EL (cell line): Measurements from ENCODE around the gene FAM234B.
"Not testable (repeated sequence)": the region's sequence is repeated elsewhere in the genome, so short reads cannot be mapped to it uniquely, and the experiment has no call there.

Experiments
- DNase-seq: peaks from one replicate; pipeline ENCODE4 v3.0.0-alpha.2; 2016

Gene FAM234B

DNA sequence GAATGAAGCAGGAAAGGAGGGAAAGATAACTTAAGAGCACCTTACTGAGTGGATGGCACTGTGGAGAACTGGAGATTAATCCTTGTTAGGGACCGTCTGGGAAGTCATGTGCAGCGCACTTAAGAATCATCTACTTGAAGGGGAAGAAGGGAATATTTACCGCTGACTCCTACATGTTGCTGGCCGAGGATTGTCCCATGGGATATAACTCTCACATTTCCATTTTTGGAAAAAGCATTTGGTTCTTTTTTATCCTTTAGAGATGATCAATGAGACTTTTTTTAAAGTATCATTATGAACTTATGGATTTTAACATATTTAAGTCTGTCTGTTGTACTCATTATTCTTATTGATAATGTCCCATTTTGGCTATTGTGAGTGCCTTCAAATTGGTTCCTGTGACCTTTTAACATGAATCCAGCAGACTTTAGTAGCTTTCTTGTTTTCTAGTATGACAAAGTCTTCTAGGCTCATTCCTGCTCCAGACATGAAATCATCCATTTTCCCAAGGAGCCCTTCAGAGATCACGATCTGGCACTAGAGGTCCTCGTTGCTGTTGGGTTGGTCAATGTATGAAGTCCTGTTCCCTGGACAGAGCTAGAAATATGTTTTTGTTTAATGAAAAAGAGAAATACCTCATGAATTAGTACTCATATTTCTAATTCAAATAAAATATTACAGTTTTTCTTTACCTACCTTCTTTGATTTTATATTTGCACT lies 20.2 kb upstream of the FAM234B start:
- peak; percentile 71 for DNase-seq

DNA sequence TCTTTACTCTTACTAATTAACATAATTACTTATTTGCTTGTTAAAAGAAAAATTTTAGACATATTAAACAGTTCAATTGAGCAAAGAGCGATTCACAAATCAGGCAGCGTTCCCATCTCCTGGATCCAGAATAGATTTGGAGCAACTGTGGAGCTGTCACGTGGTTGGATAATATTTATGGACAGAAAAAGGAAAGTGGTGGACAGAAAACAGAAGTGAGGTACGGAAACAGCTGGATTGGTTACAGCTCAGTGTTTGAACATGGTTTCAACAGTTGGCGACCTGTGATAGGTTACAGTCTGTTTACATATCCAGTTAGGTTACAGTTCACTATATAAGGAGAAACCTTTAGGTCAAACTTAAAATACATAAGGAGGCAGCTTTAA lies 19.7 kb upstream of the FAM234B start:
- DNase-seq: no peak

DNA sequence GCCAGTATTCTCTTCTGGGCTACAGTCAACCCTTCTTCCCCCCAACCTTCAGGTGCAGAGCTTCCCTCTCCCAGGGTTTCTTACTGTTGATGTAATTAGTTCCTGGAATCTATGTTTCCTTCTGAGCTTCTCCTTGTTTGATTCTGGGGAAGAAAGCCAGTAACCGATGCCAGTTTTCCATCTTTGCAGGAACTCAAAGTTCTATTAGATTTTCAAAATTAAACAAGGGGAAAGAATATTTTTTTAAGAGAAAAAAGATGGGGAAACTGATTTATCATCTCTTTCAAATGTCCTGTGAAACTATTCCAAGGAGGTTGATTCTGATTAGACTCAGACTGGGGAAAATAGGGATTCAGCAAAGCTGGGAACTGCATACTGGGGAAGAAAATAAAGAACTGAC lies 17.9 kb upstream of the FAM234B start:
- no peak for DNase-seq

DNA sequence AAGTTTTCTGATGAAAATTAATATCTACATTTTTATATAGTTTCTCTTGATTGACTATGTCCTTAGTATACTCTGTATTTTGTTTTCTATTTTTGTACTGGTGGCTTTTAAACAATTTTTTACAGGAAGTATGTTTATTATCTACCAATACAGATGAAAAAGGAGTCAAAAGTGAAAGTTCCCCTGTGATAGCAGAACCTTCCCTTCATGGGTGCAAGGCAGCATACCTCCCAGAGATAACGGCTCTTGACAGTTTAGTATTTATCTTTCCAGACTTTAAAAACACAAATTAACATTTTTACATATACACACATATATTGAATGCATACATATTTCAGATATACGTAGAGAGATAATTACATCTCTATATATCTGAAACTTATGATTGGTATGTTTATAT lies 17.1 kb upstream of the FAM234B start:
- no peak for DNase-seq

DNA sequence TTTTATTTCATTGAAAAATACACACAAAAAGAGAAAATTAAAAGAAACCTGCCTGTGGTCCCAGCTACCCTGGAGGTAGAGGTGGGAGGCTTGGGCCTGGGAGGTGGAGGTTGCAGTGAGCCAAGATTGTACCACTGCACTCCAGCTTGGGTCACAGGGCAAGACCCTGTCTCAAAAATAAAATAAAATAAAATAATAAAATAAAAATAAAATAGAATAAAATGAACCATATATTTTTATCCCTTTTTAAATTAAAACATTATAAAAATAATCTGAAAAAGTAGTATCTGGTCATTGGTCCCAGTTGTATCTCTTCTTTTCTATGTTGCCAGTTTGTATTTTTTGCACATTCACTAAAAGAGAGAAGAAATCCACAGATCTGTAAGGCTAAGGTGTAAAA lies 16.7 kb upstream of the FAM234B start:
- DNase-seq: no peak

DNA sequence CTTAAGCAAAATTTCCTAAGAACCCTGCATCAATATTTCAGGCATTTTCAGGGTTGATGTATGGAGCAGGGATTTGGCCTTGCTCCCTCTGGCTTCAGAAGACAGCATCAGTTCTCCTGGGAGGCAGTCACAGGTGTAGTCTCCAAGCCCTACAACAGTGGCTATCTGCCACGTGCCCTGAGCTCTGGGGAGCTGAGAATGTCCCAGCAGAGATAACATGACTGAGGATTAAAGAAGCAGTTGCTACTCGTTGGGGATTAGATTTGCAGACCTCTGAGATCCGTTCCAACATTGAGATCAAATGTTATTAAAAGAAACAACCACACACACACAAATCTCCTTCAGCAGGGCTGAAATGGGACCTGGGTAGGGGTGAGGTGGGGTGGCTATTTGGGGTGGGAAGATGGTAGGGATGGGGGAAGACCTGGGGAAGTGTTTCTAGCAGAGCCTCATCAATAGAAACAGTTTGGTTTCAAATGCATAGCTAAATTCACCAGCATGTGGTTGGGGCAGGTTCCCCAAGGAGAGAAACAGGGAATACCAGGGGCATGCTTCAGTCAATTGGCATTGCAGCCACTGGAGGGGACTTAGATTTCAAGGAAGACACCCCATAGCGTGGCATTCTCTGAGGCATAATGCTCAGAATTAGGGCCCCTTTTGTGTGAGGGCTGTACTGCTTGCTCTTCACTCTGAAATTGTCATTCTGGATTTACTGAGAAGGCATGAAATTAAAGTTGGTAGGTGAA lies 15.2 kb upstream of the FAM234B start:
- DNase-seq: no peak

DNA sequence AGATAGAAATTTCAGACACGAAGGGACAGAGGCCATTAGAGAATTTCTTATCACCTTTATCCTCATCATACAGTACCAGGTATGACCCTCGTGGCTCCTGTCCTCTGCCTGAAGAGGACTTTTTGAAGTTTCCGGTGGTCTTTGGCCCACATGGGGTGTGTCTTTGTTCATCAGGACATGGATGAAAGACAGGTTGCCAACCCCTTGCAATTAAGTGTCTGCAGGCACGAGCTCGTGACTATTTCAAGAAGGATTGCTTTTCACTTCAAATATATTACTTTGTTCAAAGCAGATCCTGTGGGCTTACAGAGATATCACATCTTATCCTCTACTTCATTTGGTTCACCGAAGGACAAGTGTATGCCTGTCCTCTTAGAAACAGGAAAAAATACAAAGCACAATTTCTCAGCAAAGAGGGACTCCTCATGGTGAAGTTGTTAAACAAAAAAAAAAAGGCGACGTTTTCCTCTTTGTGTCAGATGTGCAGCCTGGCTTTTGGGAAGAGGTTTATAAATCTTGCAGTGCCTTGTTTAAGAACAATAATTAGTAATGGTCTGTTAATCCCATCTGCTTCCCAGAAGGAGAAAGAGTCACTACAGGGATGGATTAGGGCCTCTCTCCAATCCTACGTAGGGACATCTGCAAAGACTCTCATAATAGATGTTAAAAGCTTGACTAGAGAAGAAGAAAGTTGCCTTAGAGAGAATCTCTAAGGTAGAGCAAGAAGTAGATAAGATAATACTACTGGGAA lies 13.5 kb upstream of the FAM234B start:
- DNase-seq: no peak

DNA sequence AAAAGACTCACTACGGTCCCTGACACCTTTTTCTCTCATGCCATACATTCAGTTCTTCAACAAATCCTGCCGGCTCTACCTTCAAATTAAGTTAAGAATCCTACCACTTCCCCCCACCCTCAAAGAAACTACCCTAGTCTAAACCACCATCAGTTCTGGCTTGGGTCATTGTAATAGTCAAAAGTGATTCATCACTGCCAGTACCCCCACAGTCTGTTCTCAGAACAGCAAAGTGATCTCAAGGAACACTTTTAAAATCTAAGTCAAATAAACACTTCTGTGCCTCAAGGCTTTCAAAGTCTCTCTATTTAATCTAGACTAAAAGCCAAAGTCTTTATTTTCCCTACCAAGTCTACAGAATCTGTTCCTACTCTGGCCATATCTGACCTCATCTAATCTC lies 12.0 kb upstream of the FAM234B start:
- no peak for DNase-seq

DNA sequence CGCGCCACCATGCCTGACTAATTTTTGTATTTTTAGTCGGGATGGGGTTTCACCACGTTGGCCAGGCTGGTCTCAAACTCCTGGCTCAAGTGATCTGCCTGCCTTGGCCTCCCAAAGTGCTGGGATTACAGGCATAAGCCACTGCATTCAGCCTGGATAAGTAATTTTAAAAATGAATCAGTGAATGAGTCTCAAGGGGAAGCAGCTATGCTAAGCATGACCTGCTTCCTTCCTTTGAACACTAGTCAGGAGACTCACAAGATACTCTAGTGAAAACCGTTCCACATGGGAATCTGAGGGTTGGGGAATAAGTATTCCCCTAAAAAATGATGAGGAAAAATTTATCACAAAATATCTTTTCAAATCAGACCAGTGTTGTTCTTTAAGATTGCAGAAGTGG lies 10.7 kb upstream of the FAM234B start:
- DNase-seq: no peak

DNA sequence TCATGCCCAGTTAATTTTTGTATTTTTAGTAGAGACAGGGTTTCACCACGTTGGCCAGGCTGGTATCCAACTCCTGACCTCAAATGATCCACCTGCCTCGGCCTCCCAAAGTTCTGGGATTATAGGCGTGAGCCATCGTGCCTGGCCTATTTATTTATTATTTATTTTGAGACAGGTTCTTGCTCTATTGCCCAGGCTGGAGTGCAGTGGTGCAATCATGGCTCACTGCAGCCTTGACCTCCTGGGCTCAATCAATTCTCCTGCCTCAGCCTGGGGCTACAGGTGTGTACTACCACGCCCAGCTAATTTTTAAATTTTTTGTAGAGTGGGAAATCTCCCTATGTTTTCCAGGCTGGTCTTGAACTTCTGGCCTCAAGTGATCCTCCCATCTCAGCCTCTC lies 8.8 kb upstream of the FAM234B start:
- not testable (repeated sequence) for DNase-seq

DNA sequence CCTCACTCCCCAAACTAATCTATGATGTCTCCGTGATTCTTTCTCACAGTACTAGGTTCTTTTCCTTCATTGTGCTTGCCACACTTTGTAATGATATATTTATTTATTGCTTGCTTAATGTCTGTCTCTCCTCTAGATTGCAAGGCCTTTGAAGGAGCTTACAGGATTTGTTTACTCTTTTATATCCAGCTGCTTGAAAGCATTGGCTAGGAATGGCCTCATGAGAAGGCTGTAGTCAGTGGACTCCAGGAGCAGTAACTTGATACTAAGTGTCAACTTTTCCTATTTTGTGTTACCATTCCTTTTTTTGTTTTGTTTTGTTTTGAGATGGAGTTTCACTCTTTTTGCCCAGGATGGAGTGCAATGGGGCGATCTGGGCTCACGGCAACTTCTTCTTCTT lies 7.3 kb upstream of the FAM234B start:
- no peak for DNase-seq

DNA sequence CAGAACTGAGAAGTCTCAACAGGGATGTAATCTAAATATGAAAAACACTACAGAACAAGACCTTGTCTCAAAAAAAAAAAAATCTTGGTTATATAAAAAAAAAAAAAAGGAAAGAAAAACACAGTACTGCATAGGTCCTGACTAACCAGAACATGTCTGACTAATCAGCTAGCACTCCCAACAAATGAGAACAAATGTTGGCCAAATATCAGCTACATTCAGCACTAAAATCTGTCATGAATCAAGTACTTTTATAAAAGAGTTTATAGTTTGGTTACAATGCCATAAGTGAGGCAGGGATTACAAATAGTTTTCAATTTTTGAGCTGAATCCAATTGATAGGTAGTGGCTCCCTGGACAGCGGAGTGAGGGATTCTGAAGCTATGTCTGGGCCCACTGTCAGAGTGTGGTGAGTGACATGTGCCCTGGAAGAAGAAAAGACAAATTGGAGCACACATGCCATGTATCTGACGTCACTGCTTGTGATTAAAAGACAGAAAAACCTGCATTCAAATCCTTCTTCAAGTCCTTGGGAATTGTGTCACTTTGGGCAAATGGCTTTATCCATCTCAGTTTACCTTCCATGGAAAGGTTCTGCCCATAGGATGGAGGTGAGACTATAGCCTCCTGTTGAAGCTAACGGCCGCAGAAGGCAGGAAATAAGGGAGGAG lies 5.6 kb upstream of the FAM234B start:
- DNase-seq: peak; percentile 54

DNA sequence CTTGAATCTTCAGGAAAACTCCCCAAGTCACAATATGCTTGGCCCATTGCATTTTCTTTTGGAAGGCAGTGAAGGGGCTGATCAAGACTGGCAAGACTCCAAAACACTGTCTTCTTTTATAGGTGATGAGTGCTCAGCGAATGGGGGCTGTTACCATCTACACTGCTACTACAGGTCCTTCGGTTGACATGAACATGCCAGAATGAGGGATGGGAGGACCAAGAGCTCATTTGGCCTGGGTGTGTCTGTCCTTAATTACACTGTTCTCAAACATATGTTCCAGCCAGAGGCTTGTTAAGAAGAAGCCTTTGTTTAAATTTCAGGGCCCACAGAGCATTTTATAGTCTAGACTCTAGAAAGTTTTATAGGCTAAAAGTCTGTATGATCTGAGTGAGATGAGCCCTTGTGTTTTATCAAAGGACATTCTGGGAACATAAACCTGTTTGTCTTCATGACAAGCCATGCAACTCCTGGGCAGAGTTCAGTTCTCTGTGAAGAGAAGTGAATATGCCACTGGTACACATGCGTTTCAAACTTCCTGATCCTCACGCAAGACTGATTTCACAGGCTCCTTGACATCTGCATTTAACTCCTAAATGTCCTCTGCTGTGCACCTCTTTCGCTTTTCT lies 4.7 kb upstream of the FAM234B start:
- DNase-seq: no peak

DNA sequence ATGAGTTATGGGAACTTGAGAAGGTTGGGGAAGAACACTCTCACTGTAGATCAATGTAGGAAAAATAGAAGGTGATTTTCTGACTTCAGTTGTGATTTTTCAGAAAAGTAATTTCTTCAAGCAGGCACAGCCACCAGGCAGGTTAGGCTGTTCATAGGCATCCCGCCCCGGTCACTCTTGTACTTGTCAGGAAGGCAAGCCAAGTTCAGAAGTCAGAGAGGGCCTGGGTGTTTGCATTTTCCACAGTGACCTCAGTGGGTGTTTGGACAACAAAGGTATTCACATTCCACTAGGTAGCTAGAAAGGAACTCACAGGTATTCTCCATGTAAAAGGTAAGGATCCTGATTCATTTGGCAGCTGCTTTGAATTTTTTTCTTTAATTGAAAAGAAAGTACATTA lies 3.0 kb upstream of the FAM234B start:
- no peak for DNase-seq

DNA sequence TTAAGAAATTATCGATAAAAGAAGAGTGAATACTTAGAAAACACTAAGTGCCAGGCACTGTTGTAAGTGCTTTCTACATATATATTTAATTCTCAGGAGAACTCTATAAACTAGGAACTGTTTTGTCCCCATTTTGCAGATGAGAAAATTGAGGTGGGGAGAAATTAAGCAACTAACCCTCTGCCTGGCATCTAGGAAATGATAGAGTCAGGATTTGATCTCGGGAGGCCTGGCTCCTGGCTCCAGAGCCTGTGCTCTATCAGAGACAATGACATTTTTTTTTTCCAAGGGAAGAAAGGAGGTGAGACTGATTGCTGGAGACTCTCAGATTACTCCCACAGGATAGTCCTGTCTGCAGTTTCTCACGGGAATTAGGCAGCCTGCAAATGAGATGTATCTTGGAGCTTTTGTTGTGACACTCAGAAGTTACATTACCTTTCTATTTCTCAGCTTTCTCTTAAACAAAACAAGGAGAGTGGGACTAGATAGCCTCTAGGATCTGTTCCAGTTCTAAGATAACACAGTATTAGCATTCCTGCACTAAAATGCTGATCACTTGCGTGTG lies 1.4 kb upstream of the FAM234B start:
- DNase-seq: no peak

DNA sequence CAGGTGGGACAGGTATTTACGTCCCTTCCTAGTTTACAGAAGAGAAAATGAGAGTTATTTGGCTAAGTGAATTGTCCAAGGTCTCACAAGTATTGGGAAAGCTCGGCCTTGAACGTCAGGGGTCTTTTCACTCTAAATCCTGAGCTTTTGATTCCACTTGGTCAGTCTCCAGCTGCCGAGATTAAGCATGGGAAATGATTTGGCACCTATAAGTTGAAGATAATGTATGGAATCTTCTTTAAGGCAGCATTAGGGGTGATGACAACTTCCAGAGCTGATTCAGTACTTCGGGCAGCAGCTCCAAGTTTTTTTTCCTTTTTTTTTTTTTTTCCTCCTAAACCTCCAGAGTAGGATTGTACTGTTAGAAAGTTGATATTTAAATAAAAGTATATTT lies 722 bp downstream of the FAM234B start:
- DNase-seq: peak; percentile 6

DNA sequence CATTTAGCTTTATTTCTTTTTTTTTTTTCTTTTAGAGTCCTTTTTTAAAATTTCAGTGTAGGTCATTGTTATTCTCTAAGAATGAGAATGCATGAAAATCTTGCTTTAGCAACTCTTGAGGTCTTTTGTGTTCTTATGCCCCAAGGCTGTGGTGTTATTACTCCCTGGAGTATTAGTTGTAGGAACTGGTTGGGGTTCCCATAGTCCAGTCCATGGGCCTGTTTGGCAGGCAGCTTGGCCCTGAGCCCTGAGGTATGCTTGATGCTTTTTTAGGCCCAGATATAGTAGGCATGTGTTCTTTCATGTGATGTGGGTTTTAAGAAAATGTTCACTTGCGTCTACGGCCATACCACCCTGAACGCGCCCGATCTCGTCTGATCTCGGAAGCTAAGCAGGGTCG lies 1.6 kb downstream of the FAM234B start:
- DNase-seq: no peak

DNA sequence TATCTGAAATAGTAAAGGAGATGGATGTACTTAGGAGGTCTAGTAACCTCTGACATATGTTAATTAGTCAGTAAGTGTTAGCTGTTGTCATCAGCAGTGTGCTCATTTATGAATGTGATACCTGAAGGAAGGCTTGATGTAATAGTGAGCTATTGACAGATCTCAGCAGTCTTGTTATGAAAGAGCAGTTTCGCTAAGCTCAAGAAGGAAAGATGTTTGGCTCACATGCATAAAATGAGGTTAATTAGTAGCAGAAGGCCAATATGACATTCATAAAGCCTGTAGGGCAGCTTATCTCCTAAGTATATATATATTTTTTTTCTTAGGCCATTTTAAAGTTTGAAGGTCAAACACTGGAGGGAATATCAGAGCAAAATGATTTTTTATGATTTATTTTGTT lies 2.8 kb downstream of the FAM234B start:
- DNase-seq: no peak

DNA sequence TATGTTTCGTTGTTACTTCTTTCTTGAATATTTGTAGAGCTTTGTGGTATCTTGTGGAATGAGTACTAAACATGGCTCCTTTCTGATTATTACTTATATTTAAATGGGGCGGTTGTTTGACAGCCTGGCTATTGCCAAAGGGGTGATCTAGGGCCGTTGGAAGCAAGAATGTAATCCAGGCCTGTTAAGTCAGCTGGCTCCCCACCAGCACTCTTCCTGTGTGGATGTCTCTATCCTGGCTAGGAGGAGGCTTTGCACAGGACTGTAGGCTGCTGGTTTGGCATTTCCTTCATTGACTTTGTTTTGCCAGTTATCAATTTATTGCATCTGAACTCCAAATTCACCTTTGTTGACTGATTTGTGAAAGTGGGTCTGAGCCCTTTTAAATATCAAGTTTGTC lies 5.6 kb downstream of the FAM234B start:
- DNase-seq: peak; percentile 35

DNA sequence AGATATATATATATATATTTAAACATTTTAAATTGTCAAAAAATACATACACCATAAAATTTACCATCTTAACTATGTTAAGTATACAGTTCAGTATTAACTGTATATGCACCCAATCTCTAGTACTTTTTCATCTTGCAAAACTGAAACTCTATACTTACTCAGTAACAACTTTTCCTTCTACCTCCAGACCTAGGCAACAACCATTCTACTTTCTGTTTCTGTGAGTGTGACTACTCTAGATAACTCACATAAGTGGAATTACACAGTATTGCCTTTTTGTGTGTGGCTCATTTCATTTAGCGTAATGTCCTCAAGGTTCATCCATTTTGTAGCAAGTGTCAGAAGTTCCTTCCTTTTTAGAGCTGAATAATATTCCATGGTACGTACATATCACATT lies 8.2 kb downstream of the FAM234B start:
- no peak for DNase-seq

DNA sequence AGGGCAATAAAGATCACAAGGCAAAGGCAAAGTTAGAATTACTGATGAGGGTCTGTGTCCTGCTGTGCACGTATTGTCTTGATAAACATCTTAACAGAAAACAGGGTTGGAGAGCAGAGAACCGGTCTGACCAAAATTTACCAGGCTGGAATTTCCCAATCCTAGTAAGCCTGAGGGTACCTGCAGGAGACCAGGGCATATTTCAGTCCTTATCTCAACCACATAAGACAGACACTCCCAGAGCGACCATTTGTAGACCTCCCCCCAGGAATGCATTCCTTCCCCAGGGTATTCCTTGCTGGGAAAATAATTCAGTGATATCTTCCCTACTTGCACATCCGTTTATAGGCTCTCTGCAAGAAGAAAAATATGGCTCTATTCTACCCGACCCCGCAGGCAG lies 9.4 kb downstream of the FAM234B start:
- DNase-seq: not testable (repeated sequence)

DNA sequence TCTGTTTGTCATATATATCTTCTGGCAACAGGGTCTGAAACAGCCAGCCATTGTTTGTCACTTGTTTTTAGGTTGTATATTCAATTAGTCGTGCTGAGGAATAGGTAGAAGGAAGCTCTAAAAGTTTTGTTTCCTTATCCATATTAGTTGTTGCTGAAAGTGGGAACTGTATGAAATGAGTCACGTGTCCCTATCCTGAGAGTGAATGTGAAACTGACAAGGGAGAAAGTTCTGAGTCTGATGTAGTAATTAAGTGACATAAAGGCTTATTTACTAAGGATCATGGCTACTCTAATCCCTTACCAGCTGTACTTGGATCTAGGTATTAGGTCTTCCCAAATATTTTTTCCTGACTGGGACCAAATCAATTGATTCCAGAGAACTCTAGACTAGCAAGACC lies 16.4 kb downstream of the FAM234B start:
- DNase-seq: no peak

DNA sequence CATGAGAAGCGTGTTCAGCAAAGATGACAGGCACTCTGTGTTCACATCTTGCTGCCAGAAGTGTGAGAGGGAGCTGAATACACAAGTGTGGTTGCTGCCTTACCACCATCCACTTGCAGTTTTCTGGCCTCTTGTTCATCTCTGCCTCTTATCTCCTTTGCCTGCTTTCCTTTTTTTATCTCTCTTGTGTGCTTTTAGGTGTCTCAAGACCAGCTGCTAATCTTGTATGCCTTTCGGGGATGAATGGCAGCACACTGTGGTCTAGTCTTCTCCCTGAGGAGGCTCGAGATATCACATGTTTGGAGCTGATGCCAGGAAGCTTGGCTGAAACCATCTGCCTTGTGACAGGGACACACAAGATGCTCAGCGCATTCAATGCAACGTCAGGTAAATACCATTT lies 17.2 kb downstream of the FAM234B start:
- no peak for DNase-seq
